ENCODE measurements around the gene SCNN1B.

SCNN1B gene

GRCh38 chr16:23280483-23280967, 21.6 kb upstream of the SCNN1B start:
- Histone ChIP-seq H3K9me3 (ENCODE audit: insufficient read depth, low read length) (no peaks in the 10 kb centered on the region), H3K27ac (ENCODE audit: low read length) (no peak overlapping the region), H4K20me1 (ENCODE audit: insufficient read depth, low read length) (no peaks in the 10 kb centered on the region), H3K4me3 (ENCODE audit: low read length) (no peak overlapping the region), H3K4me1 (ENCODE audit: low read length) (no peaks in the 10 kb centered on the region), H3K27me3 (ENCODE audit: low read depth, low read length) (peaks cover 28% of the 10 kb centered on the region), H3K4me2 (ENCODE audit: low read length) (no peak overlapping the region), H3K9ac (ENCODE audit: low read length) (no peak overlapping the region), H2AFZ (ENCODE audit: low read depth, low read length) (no peak overlapping the region; the same call in 1 of the 2 replicates), H3K79me2 (ENCODE audit: low read length) (no peaks in the 10 kb centered on the region), H3K36me3 (replicated peaks; ENCODE audit: low read depth, low read length) (no peaks in the 10 kb centered on the region)
- TF ChIP-seq, protein P1, sequence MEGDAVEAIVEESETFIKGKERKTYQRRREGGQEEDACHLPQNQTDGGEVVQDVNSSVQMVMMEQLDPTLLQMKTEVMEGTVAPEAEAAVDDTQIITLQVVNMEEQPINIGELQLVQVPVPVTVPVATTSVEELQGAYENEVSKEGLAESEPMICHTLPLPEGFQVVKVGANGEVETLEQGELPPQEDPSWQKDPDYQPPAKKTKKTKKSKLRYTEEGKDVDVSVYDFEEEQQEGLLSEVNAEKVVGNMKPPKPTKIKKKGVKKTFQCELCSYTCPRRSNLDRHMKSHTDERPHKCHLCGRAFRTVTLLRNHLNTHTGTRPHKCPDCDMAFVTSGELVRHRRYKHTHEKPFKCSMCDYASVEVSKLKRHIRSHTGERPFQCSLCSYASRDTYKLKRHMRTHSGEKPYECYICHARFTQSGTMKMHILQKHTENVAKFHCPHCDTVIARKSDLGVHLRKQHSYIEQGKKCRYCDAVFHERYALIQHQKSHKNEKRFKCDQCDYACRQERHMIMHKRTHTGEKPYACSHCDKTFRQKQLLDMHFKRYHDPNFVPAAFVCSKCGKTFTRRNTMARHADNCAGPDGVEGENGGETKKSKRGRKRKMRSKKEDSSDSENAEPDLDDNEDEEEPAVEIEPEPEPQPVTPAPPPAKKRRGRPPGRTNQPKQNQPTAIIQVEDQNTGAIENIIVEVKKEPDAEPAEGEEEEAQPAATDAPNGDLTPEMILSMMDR (IDR thresholded peaks at IDR 0.05; ENCODE audit: low read depth, low read length), result no peak
- TF ChIP-seq EZH2phosphoT487 (IDR thresholded peaks at IDR 0.05; ENCODE audit: low read depth), result no peak

DNA sequence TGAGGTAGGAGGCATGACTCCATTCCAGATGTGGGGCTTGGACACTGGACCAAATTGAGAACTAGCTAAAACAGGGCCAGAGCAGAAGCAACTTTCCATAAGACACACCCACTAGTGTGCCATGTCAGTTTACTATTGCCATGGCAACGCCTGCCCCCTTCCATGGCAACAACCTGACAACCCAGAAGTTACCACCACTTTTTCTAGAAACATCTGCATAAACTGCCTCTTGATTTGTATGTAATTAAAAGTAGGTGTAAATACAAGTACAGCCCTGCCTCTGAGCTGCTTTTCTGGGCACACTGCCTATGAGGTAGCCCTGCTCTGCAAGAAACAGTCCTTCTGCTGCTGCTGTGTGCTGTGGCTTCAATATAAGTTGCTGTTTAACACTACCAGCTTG, 19.5 kb upstream of the SCNN1B start:
- Histone ChIP-seq H3K9me3 (ENCODE audit: insufficient read depth, low read length) (no peaks in the 10 kb centered on the region), H3K4me3 (ENCODE audit: low read length) (no peak overlapping the region), H3K79me2 (ENCODE audit: low read length) (no peaks in the 10 kb centered on the region)

GRCh38 chr16:23283571-23283970, 18.5 kb upstream of the SCNN1B start:
- no peak overlapping the region for H2AFZ ChIP-seq (ENCODE audit: low read depth, low read length)
- H3K9me3 ChIP-seq (ENCODE audit: insufficient read depth, low read length), result no peaks in the 10 kb centered on the region
- H4K20me1 ChIP-seq (ENCODE audit: insufficient read depth, low read length), result no peaks in the 10 kb centered on the region
- no peak overlapping the region for H3K4me3 ChIP-seq (ENCODE audit: low read length)
- no peaks in the 10 kb centered on the region for H3K36me3 ChIP-seq (replicated peaks; ENCODE audit: low read depth, low read length)
- peaks cover 28% of the 10 kb centered on the region for H3K27me3 ChIP-seq (ENCODE audit: low read depth, low read length)
- H3K4me1 ChIP-seq (ENCODE audit: low read length), result peaks cover 13% of the 10 kb centered on the region
- no peak overlapping the region for H3K9ac ChIP-seq (ENCODE audit: low read length)
- TF ChIP-seq, protein P1 (IDR thresholded peaks at IDR 0.05; ENCODE audit: low read depth, low read length), result no peak
- no peak for TF ChIP-seq EZH2phosphoT487 (IDR thresholded peaks at IDR 0.05; ENCODE audit: low read depth)
- H3K27ac ChIP-seq (ENCODE audit: low read length), result no peak overlapping the region
- no peaks in the 10 kb centered on the region for H3K79me2 ChIP-seq (ENCODE audit: low read length)
- H3K4me2 ChIP-seq (ENCODE audit: low read length), result no peak overlapping the region

More for the DNA sequence above, 19.5 kb upstream of the SCNN1B start:
- Histone ChIP-seq H3K27ac (ENCODE audit: low read length) (no peak overlapping the region), H4K20me1 (ENCODE audit: insufficient read depth, low read length) (no peaks in the 10 kb centered on the region), H2AFZ (ENCODE audit: low read depth, low read length) (no peak overlapping the region), H3K27me3 (ENCODE audit: low read depth, low read length) (peaks cover 28% of the 10 kb centered on the region), H3K36me3 (replicated peaks; ENCODE audit: low read depth, low read length) (no peaks in the 10 kb centered on the region), H3K9ac (ENCODE audit: low read length) (no peak overlapping the region), H3K4me1 (ENCODE audit: low read length) (peaks cover 6% of the 10 kb centered on the region; the same call in 1 of the 2 replicates), H3K4me2 (ENCODE audit: low read length) (no peak overlapping the region)
- no peak for TF ChIP-seq EZH2phosphoT487 (IDR thresholded peaks at IDR 0.05; ENCODE audit: low read depth)
- TF ChIP-seq, protein P1 (IDR thresholded peaks at IDR 0.05; ENCODE audit: low read depth, low read length), result no peak

DNA sequence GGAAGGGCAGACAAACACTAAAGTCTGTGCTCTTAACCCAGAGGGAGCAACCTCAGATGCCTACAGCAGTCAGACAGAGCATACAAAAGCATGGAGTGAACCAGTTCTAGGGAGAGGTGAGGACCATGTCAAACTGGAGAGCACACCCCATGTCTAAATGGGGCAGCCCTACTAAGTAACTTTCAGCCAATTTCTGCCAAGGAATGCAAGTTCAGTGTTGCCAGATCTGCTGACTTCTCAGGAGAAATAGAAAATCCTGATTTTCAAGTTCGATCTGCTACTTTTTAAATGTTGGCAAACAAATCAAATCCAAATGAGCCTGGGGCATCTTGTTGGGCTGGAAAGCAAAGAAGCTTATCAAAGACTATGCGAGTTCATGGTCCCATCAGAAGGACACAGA, 17.5 kb upstream of the SCNN1B start:
- H3K4me2 ChIP-seq (ENCODE audit: low read length), result no peak overlapping the region
- H3K27me3 ChIP-seq (ENCODE audit: low read depth, low read length), result peaks cover 24% of the 10 kb centered on the region
- peaks cover 18% of the 10 kb centered on the region for H3K4me1 ChIP-seq (ENCODE audit: low read length)
- no peak overlapping the region for H2AFZ ChIP-seq (ENCODE audit: low read depth, low read length)
- no peak overlapping the region for H3K4me3 ChIP-seq (ENCODE audit: low read length)
- TF ChIP-seq EZH2phosphoT487 (IDR thresholded peaks at IDR 0.05; ENCODE audit: low read depth), result no peak
- TF ChIP-seq, protein P1 (IDR thresholded peaks at IDR 0.05; ENCODE audit: low read depth, low read length), result no peak
- no peaks in the 10 kb centered on the region for H3K9me3 ChIP-seq (ENCODE audit: insufficient read depth, low read length)
- no peaks in the 10 kb centered on the region for H3K79me2 ChIP-seq (ENCODE audit: low read length)
- H3K36me3 ChIP-seq (replicated peaks; ENCODE audit: low read depth, low read length), result no peaks in the 10 kb centered on the region
- no peaks in the 10 kb centered on the region for H4K20me1 ChIP-seq (ENCODE audit: insufficient read depth, low read length)
- no peak overlapping the region for H3K27ac ChIP-seq (ENCODE audit: low read length)
- H3K9ac ChIP-seq (ENCODE audit: low read length), result no peak overlapping the region

Data from OCI-LY3 (cell line).